PC-3 (cell line): ENCODE results near the gene ZBTB40. TPM values are rescaled to one million over a fixed set of nuclear protein-coding genes. Genes with fewer than 3 reads are reported as not detected.

Experiments
- ATAC-seq: fragments of 200-7000 bp; cut with Tn5 transposase; 2 replicates; pipeline ENCODE4 v1.9.1; 2020; ENCODE audit warnings: mild to moderate bottlenecking, moderate library complexity
- BruUV-seq: library from RNA; stranded (reverse); fragments of 400-500 nt; replicated peaks from 2 replicates; lab custom pipeline; 2021; lab: Mats Ljungman, UMichigan
- CTCF ChIA-PET: fragments of 300-600 bp; sonication (Branson Sonifier 250); formaldehyde crosslinking; loops from one replicate; lab custom pipeline; 2022; ENCODE audit warnings: antibody characterized with exemption; lab: Charles Lee
- POLR2A ChIA-PET: fragments of 300-600 bp; sonication (Branson Sonifier 250); formaldehyde crosslinking; loops from one replicate; lab custom pipeline; 2022; ENCODE audit warnings: antibody characterized with exemption; ENCODE audit not compliant: unreplicated experiment; lab: Charles Lee
- DNase-seq: peaks from one replicate; pipeline ENCODE4 v3.0.0-alpha.2; 2015
- H2AFZ ChIP-seq: fragments of 300-600 bp; sonication (generic); 2 replicates; pipeline ENCODE4 v1.6.0; 2016; ENCODE audit warnings: antibody characterized with exemption, low read length
- H3F3A ChIP-seq: fragments of 300-600 bp; sonication (generic); one replicate; pipeline ENCODE4 v1.6.0; 2017; ENCODE audit warnings: antibody characterized with exemption, low read length, control low read depth, mild to moderate bottlenecking; ENCODE audit not compliant: unreplicated experiment
- H3K27ac ChIP-seq: fragments of 300-600 bp; sonication (generic); 2 replicates; pipeline ENCODE4 v1.5.1; 2016; ENCODE audit warnings: mild to moderate bottlenecking, low read length
- H3K27me3 ChIP-seq: fragments of 300-600 bp; sonication (generic); 2 replicates; pipeline ENCODE4 v1.6.1; 2016; ENCODE audit warnings: low read length, mixed read lengths
- H3K36me3 ChIP-seq: fragments of 300-600 bp; sonication (generic); 2 replicates; pipeline ENCODE4 v1.6.1; 2016; ENCODE audit warnings: low read depth, mixed run types, low read length, mixed read lengths
- H3K4me1 ChIP-seq: fragments of 300-600 bp; sonication (generic); 2 replicates; pipeline ENCODE4 v1.5.1; 2016; ENCODE audit warnings: low read length; ENCODE audit not compliant: insufficient read depth
- H3K4me2 ChIP-seq: fragments of 300-600 bp; sonication (generic); 2 replicates; pipeline ENCODE4 v1.6.0; 2016; ENCODE audit warnings: low read length
- H3K4me3 ChIP-seq: fragments of 300-600 bp; sonication (generic); 2 replicates; pipeline ENCODE4 v1.5.1; 2016; ENCODE audit warnings: mild to moderate bottlenecking, low read length, mixed read lengths
- H3K79me2 ChIP-seq: fragments of 300-600 bp; sonication (generic); 2 replicates; pipeline ENCODE4 v1.6.1; 2017; ENCODE audit warnings: low read length, mixed read lengths
- H3K9ac ChIP-seq: fragments of 300-600 bp; sonication (generic); 2 replicates; pipeline ENCODE4 v1.6.0; 2016; ENCODE audit warnings: mild to moderate bottlenecking, low read length
- H3K9me2 ChIP-seq: fragments of 300-600 bp; sonication (generic); replicated peaks from 2 replicates; pipeline ENCODE4 v1.6.1; 2016; ENCODE audit warnings: mixed run types, low read length, mixed read lengths
- H3K9me3 ChIP-seq: fragments of 300-600 bp; sonication (generic); 2 replicates; pipeline ENCODE4 v1.6.1; 2016; ENCODE audit warnings: low read length, mixed read lengths
- H4K20me1 ChIP-seq: fragments of 300-600 bp; sonication (generic); 2 replicates; pipeline ENCODE4 v1.6.1; 2016; ENCODE audit warnings: low read length, mixed read lengths
- CTCF ChIP-seq: fragments of 300-600 bp; sonication (generic); conservative IDR thresholded peaks from 2 replicates; pipeline ENCODE4 v1.5.1; 2017; ENCODE audit warnings: antibody characterized with exemption, low read depth, mild to moderate bottlenecking, low read length
- EZH2 ChIP-seq: fragments of 300-600 bp; sonication (generic); IDR thresholded peaks from one replicate; pipeline ENCODE4 v1.6.1; 2017; ENCODE audit warnings: antibody characterized with exemption, mild to moderate bottlenecking, low read length; ENCODE audit not compliant: unreplicated experiment
- EZH2phosphoT487 ChIP-seq: fragments of 300-600 bp; sonication (generic); IDR thresholded peaks from 2 replicates; pipeline ENCODE4 v1.6.1; 2018; ENCODE audit warnings: mild to moderate bottlenecking, antibody characterized with exemption, low read length, borderline replicate concordance
- intact Hi-C: fragments of 100-400 bp; cut with micrococcal nuclease; formaldehyde crosslinking; loops from 2 replicates; pipeline ENCODE4 v1.9.0; 2023
- total RNA-seq: library from RNA; depleted of rRNA; stranded (reverse); fragments of >200 nt; gene quantifications from 2 replicates; pipeline ENCODE4 v1.2.3, GENCODE V29; 2014

Gene ZBTB40
- total RNA-seq, 1 experiment from 2014 or later = 20.2 TPM

GRCh38 chr1:22414244-22414751, 37.4 kb upstream of the ZBTB40 start:
- peak; percentile 87 for DNase-seq
- CTCF ChIA-PET = interaction anchor here (0.6 to 2.6 kb wide), 6 partner anchors 139 to 309 kb away, joined by 3 to 24 read pairs (median 4); no protein-coding TSS in a partner anchor
- Histone ChIP-seq H3K27ac (peak overlapping the region; percentile 44), H3K9me2 (no peaks in the 10 kb centered on the region), H3K4me1 (peaks cover 29% of the 10 kb centered on the region), H4K20me1 (no peaks in the 10 kb centered on the region), H3K4me3 (peak overlapping the region; percentile 19; the same call in 1 of the 2 replicates), H3K79me2 (no peaks in the 10 kb centered on the region), H3K9ac (no peak overlapping the region; the same call in 1 of the 2 replicates), H3K9me3 (no peaks in the 10 kb centered on the region), H3K27me3 (no peaks in the 10 kb centered on the region), H2AFZ (no peak overlapping the region), H3K4me2 (peak overlapping the region; percentile 69), H3K36me3 (no peaks in the 10 kb centered on the region), H3F3A (no peaks in the 10 kb centered on the region)
- no TSS peak for BruUV-seq
- TF ChIP-seq CTCF (no peak), EZH2 (no peak), EZH2phosphoT487 (no peak)
- intact Hi-C loops = loop anchor here (2.0 kb wide), 2 partner anchors 65 to 139 kb away; no protein-coding TSS in a partner anchor
- ATAC-seq = peak; percentile 78
- POLR2A ChIA-PET = no interaction called here

GRCh38 chr1:22415489-22415888, 36.2 kb upstream of the ZBTB40 start:
- Histone ChIP-seq H3K4me1 (peaks cover 29% of the 10 kb centered on the region), H3K36me3 (no peaks in the 10 kb centered on the region), H3K79me2 (no peaks in the 10 kb centered on the region), H2AFZ (no peak overlapping the region), H3K4me3 (no peak overlapping the region), H3K9me3 (no peaks in the 10 kb centered on the region), H3K27ac (no peak overlapping the region), H4K20me1 (no peaks in the 10 kb centered on the region), H3K9ac (no peak overlapping the region), H3K9me2 (no peaks in the 10 kb centered on the region), H3K27me3 (no peaks in the 10 kb centered on the region), H3K4me2 (no peak overlapping the region), H3F3A (no peaks in the 10 kb centered on the region)
- no peak for DNase-seq
- intact Hi-C loops = loop anchor here (2.0 kb wide), 2 partner anchors 67 to 141 kb away; no protein-coding TSS in a partner anchor
- ATAC-seq = no peak
- TF ChIP-seq EZH2phosphoT487 (no peak), EZH2 (no peak), CTCF (no peak; the same call in 1 of the 2 replicates)
- BruUV-seq = no TSS peak
- CTCF ChIA-PET = interaction anchor here (1.3 to 2.6 kb wide), 2 partner anchors 283 to 310 kb away, joined by 5 to 24 read pairs; no protein-coding TSS in a partner anchor
- POLR2A ChIA-PET = no interaction called here
